NCI-H748 (cell line): ENCODE measurements around the gene OSBPL10.
"Not testable (repeated sequence)": the region's sequence is repeated elsewhere in the genome, so short reads cannot be mapped to it uniquely, and the experiment has no call there.

Source experiments
- DNase-seq: peaks from one replicate; lab custom pipeline; 2025; ENCODE audit not compliant: unreplicated experiment; lab: John Stamatoyannopoulos, UW

Gene OSBPL10

DNA sequence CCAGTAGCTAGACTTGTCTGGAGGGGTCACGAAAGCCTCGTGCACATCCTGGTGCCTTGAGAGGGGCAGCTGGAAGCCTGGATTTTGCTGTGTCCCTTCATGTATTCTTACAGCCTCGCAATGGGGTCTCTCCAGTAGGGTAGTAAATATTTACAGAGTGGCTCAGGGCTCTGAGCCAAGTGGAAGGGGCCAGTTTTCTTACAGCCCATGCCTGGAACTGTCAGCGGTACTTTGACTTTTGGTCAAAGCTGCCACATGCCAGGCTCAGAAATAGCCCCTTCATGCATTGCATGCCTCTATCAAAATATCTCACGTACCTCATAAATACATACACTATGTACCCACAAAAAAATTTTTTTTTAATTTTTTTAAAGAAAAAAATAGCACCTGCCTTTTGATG, 119.2 kb downstream of the OSBPL10 start:
- peak; percentile 70 for DNase-seq

DNA sequence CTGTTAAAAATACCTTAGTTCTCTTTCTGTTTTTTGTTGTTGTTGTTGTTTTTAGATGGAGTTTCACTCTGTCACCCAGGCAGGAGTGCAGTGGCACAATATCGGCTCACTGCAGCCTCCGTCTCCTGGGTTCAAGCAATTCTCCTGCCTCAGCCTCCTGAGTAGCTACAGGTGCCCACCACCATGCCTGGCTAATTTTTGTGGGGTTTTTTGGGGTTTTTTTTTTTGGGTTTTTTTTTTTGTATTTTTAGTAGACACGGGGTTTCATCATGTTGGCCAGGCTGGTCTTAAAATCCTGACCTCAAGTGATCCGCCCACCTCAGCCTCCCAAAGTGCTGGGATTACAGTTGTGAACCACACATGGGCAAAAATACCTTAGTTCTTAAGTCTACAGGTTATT, 120.4 kb downstream of the OSBPL10 start:
- DNase-seq, result not testable (repeated sequence)

DNA sequence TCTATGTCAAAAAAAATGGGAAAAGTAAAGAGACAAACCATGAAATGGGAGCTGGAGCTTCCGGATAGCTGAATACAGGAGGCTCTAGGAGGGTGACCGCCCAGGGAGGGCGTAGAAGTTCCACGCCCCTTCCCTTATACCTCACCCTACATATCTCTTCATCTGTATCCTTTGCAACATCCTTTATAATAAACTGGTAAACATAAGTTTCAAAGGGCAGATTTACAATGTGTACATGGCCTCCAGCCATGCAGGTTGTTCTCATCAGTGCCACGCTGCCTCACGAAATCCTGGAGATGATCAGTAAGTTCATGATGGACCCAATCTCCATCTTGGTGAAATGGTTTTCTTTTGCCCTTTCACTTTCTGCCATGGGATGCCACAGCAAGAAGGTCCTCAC, 121.8 kb downstream of the OSBPL10 start:
- no peak for DNase-seq

DNA sequence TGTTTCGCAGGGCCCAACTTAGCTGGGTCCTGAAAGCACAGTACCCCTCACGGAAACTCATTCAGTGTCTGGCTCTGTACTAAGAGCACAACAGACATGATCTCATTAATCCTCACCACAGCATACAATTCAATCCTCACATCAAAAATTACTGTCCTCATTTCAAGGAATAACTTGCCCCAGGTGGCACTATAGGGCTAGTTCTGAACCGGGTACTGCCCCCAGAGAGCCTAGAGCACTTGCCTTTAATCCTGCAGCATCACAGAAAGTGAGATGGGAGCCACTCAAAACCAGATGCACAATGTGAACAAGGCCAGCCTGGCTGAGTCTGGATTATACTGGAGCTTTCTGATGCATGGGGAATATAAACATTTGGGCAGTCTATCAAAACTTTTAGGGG, 122.6 kb downstream of the OSBPL10 start:
- peak; percentile 6 for DNase-seq

DNA sequence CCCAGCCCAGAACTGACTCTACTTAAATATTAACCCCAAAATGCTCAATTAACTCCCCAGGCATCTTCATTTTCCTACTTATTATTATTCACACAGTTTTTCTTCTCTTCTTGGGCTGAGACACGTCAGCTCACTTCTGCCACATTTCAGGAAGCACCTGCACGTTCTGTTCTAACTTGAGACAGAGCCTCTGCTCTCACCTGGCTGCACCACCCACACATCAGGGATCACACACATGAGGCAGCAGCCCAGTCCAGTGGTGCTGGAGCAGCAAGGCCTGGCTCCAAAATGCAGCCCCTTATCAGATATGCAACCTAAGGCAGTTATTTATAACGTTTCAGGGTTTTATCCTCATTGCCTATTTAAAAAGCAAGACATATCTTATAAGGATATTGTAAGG, 127.5 kb downstream of the OSBPL10 start:
- DNase-seq, result no peak

DNA sequence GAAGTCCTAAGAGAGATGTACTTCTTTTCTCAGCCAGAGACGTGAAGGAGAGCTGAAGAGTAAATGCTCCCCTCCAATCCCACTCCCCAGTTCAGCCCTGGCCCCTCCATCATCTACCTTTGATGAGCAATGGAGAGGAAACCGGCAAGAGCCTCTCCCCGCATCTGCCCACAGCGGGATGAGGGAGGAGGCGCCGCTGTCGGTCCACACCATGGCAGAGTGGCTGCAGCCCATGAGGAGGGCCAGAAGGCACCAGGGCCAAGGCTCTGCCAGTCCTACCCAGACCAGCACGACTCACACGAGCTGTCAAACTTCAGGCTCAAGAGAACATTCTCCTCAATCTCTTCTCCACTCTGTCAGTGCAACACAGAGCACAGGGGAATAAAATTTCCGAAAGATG, 129.8 kb downstream of the OSBPL10 start:
- DNase-seq, result no peak

DNA sequence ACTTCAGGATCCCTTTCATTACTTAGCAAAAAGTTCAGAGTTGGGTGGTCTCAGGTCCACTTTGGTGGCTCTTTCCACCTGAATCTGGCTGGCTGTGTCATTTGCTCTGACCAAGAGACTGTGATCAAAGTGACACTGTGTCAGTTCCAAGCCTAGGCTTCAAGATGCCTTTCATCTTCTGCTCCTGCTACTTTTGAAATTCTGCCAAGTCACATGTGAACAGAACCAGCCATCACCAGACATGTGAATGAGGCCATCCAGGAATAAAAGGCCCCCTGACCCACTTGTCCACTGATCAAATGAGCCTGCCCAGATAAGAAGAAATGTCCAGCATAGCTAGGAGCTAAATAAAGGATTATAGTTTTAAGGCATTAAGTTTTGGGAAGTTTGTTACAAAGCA, 132.2 kb downstream of the OSBPL10 start:
- no peak for DNase-seq

DNA sequence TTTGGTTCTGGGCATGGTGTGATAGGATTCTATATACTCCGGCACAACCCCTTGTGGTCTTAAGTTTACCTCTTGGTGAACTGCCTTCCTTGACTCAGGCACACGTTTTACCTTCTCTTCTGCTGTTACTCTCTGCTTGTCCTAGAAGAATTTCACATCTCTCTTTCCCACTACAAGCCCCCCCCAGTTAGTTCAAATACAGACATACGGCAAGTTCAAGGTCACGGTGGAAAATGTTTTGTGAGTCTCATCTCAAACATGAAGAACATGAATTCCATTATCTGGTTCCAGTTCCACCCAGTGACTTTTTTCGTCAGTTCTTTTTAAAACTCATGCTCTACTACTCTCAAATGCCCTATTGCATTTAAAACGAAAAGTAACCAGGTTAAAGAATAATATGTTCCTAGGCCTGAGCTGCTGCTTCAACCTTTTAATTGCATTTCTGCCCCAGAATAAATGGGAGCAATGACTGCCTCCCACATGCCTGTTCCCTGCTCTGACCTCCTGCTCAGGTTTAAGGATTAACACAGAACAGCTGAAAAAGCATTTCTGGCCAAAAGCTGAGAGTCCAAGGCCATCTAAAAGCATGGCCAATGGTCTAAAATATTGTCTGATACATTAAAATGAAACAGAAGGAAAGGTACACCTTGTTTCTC, 132.8 kb downstream of the OSBPL10 start:
- no peak for DNase-seq

DNA sequence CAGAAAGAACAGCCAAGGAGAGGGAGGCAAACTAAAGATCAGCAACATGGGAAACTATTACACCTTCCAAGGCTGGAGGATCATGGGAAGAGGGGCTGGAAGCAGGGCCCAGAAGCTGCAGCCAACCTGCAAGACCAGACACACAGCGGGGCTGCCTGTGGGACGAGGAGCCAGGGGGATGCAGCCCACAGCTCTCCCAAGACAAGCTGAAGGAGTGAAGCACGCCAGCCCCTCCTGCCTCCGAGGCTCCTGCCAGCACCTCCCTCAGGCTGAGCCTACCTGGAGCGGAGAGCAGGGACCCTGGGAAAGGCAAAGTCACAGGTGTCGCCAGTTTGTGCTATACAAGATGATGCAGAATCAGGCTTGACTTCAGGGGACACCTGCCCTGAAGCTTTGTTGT, 133.3 kb downstream of the OSBPL10 start:
- no peak for DNase-seq

DNA sequence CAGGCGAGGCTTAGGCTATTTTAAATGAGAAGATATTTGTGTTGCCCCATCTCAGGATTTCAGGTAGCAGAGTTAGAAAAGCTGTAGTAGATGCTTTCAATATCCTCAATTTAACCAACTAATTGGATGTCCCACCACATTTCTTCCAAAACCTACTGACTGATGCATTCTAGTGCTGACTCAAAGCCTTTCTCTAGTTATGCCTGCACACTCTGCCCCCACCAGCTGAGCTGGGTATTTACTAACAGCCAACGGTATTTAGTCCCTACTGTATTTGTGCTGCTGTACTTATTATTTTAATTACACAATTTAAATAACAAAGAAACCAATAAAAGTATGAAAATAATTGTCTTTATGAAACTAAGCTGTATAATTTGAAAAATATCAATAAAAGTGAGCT, 139.5 kb downstream of the OSBPL10 start:
- DNase-seq, result no peak

DNA sequence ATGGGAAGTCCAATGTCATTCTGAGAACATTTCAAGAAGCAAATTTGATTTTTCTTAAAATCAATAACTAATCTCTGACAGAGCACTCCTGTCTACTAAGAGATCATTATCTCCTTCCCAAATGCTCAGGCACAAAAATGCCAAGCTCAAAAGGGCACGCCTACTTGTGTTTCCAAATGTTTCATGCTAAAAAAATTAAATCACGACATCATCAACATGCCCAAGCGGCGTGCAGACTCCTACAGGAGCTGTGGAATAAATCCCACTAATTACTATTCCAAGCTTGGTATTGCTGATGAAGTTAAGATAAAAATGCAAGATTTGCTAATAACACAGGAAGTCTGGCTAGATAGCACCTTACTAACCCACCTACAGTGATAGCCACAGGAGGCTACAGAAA, 140.8 kb downstream of the OSBPL10 start:
- DNase-seq, result no peak

DNA sequence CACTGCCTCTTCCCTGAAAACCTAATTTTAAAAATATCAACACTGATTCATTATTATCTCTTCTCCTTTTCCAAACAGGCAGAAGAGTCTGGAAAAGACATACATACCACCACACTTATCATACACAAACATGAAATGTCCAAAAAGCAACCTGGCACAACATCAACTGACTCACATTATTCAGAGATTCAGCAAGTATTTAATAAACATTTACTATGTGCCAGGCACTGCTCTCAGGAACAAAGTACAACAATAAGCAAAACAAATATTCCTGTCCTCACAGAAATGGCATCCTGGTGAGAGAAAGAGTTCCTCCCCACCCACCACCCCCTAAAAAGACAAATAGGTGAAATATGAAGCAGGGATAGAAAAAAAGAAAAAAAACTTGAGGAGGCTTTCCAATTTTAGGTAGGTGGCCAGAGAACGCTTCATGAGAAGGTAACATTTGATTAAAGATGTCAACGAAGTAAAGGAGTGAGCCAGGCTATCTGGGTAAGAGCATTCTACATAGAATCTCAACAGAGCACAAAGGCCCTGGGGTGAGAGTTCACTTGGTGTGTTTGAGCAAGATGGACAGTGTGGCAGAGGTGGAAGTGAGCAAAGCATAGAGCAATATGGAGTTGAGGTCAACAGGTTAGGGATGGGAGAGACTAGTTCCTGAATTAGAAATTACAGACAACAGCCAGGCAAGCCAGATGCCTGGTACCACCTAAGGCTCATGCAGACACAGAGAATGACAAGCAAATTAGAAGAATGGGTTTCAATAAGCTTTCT, 141.7 kb downstream of the OSBPL10 start:
- no peak for DNase-seq

DNA sequence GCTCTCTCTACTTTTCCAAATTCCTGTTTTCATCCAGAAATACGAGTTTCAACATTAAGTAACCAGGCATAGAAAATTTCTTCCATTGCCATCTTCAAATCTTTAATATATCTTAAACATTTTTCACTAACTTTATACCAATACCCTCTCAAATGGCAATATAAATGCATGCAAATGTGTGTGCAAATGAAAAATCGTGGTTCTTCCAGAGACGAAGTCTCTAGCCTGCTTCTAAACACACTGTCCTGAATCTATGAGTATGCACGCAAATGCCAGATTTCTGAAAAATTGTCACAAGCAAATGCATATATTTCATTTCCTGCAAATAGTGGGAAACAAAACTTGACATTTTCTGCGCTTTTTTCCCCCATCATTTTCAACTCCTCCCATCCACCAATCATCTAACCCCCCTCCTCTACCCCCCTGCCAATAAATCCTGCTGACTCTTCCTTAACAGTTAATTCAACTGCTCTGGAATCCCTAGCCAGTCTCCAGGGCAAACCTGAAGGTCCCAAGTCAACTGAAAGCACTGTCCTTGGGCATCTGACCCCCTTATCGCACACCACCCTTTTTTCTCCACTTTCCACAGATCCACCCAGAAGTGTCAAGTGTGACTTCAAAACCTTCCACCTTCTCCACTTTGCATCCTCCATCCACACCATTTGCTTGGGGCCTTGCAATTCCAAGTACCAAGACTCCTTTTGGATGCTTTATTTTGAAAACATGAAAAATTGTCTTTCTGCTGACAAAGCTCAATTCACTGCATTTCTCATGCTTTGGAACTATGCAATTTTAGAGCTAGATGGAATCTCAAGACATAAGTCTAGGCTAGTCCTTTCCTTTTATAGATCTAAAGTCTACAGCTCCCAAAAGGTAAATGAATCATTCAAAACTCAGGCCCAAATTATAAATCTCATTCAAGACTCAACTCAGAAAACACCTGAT, 144.7 kb downstream of the OSBPL10 start:
- DNase-seq, result no peak

DNA sequence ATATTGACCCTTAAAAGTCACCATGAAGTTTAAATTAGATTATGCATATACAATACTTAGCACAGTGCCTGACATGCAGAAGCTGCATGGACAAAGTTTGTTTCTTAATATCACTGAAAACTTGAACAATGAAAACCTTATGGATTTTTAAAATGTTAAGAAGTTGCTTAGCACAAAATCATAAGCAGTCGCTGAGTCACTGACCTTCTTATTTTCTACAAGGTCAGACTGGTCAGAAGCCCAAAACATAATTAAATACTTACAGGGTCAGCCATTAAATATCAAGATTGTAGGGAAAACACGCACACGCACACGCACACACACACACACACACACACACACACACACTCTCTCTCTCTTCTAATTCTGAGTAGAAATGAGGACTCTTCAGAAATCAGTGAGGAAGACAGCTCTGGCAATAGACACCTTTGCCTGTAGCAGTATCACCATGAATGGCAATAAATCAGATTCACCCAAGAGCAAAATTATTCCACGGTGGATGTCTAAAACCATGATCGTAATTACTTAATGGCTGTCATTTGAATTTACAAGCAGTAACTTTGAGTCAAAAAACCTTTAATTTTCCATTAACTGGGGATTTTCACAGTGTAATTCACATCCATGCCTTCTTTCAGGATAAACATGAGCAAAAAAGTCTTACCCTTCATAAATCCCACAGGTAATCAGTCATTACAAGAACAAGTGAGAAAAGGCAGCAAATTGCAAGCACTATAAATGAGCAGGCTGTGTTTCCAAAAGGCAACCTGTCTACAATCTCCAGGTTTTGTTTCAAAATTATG, 147.5 kb downstream of the OSBPL10 start:
- no peak for DNase-seq

DNA sequence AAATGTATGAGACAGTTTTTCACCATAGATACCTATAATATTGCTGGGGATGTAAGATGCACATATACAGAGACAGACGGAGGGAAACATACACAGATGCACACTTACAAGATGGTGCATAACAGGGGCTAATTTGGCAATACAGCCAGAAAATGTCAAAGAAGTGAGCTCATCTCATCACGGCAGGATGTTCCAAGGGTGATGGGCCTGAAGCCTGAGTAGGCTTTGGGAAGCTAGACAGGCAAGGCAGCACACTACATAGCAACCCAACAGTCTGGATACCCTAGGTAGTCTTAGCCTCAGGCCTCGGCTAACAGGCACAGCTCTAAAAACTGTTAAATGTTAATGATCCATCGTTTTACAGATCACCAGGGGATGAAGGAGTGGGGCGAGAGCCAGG, 148.5 kb downstream of the OSBPL10 start:
- no peak for DNase-seq

DNA sequence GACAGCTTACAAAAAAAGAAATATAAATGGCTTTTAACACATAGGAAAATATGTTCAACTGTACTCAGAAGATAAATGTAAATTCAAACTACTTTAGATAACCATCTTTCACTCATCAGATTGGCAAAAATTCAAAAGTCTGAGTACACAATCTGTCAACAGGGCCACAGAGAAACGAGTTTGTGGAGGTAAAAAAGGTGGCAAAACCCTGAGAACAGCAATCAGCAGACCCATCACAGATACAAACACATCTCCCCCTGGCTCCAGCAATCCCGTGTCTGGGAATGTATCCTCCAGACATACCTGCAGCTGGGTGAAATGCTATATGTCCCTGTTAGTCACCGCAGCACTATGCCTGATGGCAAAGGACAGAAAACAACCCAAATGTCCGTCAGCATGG, 149.5 kb downstream of the OSBPL10 start:
- no peak for DNase-seq

DNA sequence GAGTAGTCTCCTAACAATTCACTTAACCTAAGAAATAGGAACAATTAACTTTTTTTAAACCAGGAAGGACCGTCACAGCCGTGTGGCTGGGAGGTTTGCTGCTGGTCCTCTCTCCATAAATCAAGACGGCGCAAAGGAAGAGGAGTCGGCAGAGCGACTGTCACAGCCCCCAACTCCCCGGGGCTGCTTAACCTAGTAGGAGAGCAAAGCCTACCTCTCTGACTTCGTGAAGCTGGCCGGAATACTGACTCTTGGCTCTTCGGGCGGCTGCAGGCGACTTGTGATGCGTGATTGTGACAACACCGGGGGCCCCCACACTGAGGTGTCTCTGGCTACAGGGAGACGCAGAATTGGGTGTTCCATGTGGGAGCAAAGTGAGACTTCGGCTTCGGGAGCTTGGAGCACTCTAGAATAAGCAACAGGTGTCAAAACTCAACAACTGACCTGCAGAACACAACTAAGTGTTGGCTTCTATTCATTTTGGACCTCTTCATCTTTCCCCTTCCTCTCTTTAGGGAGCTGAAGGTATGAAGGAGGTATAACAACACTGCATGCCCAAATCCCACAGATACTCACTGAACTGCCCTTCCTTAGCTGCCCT, 151.1 kb downstream of the OSBPL10 start:
- no peak for DNase-seq

DNA sequence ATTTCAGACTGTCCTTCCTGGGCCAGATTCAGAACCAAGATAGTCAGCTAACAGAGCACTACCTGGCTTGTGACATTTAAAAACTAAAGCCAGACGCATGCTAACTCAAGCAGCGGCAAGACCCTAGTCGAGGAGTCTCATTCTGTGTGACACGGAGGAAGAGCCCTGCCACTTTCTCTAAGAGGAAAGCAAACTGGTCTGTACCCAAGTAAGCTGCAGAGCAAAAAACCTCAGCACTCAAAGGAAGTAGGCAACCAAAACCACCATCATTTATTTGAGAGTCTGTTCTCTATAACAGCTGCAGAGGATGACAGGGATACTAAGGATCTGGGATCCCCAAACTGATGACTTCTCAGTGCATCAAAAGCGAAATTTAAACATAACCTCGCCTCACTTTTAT, 152.1 kb downstream of the OSBPL10 start:
- no peak for DNase-seq

DNA sequence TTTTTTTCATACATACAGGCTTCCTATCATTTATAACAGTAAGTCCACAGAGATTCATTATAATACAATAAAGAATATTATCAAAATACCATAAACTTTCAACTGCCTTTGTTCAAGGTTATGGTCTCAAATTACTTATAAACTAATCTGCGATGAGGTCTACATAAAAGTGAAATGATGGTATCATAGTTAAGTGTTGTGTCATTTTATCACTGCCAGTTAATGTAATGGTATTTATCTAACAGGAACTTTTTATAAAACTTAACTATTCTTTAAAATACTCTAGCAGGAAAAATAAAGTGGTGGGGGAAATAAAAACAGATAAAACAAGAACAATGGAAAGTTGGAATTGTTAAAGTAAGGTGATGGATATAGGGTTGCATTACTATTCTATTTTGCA, 153.1 kb downstream of the OSBPL10 start:
- no peak for DNase-seq

DNA sequence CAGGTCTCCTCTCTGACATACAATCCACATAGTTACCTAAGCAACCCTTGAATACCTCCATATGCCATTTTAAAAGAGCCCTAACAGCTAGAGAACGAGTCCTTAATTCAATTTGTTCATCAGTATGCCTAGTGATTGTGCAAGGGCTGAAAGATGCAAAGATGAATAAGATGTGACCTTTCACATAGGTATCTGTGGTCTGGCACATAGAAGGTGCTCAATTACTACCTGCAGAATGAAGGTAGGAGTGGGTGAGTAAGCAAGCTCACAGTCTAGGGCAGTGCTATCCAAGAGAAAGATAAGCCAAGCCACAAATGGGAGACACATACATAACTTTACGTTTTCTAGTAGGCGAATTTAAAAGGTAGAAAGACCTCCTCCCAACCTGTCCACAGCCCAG, 157.9 kb downstream of the OSBPL10 start:
- DNase-seq, result no peak

DNA sequence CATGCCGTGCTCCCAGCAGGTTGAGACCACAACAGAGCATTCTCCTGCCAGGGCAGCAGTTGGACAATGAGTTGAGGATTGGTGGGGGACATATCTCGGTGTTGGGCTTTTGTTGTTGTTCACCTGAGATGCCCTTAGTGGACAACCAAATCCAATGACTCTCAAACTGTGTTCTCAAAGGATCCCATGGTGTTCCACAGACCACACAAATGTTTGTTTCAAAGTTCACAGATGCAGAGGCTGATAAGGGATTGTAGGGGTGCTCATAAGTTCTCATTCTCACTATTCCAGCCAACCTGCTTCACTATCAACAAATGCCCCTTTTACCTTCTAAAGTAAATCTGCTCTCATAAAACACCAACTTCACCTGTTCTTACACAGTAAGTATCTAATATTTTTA, 159.9 kb downstream of the OSBPL10 start:
- no peak for DNase-seq
